Measurements from ENCODE around the gene CCIN.
A peak's percentile ranks its signal among the peaks of the same experiment; 100 is the strongest.
"Not testable (repeated sequence)": the region's sequence is repeated elsewhere in the genome, so short reads cannot be mapped to it uniquely, and the experiment has no call there.

Gene CCIN

DNA sequence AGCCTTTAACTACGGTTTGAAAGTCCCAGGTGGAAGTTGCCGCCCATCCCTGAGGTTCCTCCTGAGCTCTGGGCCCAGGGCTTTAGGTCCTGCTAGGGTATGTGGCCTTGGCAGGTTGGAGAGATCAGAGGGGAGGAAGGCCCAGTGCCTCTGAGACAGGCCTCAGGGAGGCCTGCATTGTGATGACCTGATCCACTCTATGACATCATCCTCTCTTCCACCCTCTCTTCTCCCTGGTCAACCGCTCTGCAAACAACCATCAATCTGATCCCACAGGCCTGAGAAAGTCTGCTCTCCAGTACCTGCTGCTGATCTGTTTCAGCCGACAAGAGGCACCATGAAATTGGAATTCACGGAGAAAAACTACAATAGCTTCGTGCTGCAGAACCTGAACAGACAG is at the start of gene CCIN:
CCIN (plus strand) TSS at position 223 of the 400 bp plus-strand sequence; CDS start at position 338, 115 bp downstream.
- no peak for DNase-seq

DNA sequence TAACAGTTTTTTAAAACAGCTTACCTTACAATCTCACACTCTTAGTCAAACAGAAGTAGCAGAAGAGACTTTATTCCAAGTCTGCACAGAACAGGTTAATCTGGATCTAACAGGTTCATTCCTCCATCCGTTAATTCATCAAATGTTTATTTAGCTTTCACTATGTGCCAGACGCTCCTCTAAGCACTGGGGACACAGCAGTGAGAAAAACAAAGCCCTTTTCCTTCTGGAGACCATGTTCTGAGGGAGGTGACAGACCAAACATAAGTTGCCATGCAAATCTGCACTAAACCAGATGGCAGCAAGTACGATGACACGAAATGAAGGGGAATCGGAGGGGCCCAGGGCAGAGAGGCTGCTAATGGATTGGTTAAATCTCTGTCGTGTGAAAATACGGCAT is 49.7 kb upstream of the CCIN start:
- no peak for DNase-seq

- no peak for DNase-seq
Observed at GRCh38 chr9:36120705-36121104, 48.5 kb upstream of the CCIN start.

DNA sequence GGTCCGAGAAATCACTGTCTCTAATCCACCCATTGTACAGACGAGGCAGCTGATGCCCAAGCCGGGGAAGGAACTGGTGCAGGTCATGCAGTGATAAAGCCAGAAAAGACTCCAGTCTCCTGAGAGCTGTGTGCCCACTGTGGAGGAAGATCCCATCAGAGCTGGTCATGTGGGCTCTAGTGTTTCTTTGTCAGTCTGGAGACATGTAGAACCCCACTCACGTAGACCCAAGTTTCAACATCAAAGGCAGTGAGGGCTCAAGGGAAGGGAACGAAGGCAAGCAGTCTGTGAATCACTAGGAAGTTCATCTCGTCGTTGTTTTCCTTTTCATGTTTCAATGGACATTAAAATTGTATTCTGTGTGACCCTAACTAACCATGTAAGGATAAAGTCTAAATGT is 47.2 kb upstream of the CCIN start:
- DNase-seq, result no peak

DNA sequence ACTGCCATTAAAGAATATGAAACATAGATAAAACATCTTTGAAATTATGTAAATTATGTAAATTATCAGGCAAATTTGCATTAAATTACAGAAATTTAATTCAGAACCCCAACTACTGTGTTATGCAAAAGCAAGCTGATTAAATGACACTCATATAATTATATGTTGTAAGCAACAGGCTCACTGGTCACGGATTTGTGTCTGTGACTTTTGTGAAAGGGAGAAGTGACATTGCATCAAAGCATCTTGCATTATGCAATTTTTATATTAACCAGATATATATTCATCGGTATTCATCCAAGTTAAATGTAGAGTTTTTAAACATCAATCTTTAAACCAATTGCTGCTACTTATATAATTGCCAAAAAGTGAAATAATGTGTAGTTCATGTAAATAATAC is 45.7 kb upstream of the CCIN start:
- DNase-seq, result no peak

GRCh38 chr9:36125062-36125855 is 43.9 kb upstream of the CCIN start:
- DNase-seq, result no peak

GRCh38 chr9:36126016-36126730 is 43.0 kb upstream of the CCIN start:
- no peak for DNase-seq

DNA sequence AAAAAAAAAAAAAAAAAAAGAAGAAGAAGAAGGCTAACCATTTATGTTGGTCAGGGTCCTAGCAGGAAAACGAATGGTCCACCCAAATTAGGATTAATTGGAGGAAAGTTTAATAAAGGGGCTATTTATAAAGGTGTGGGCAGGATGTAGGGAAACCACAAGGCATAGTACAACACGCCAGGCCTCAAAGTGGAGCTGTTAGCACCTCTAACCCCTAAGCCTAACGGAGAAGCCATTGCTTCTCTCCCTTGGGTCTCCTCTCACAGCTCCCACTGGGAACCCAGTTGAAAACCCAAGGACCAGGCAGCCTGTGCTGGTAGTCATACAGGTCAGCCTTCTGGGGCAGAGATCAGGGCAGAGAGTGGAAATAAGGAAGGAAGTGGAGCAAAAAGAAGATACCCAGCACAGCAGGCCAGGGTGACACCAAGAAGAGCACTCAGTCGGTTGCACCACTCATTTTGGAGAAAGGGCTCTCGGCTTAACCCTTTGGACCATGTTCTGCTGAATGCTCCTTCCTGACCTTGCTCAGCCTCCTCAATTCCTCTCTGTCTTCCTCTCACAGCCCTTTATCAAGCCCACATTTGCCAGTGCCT is 41.4 kb upstream of the CCIN start:
- no peak for DNase-seq

GRCh38 chr9:36128349-36128748 is 40.8 kb upstream of the CCIN start:
- DNase-seq, result no peak

GRCh38 chr9:36129139-36129538 is 40.0 kb upstream of the CCIN start:
- DNase-seq, result no peak

DNA sequence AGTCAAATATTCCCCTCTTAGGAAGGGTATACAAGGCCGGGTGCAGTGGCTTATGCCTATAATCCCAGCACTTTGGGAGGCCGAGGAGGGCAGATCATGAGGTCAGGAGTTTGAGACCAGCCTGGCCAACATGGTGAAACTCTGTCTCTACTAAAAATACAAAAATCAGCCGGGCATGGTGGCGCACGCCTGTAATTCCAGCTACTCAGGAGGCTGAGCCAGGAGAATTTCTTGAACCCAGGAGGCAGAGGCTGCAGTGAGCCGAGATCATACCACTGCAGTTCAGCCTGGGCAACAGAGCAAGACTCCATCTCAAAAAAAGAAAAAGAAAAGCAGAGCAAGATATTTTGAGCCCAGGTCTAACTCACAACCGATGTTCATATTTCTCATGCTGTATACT is 37.5 kb upstream of the CCIN start:
- not testable (repeated sequence) for DNase-seq

DNA sequence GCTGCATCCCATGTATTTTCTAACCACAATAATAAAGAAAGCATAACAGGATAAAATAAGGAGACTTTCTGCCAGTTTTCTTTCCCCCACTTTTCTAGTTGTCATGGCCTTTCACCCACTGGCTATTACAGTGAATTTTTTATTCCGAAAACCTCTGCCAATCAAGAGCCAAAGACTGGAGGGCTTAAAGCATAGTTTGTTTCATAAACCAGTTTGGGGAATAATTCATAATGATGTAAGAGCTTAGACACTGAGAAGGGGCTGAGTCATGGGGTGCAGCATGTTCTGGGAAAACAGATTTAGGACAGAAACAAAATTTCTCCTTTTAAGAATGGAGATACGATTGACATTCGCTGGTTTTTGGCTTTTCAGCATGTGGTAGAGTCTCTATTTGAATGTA is 37.1 kb upstream of the CCIN start:
- DNase-seq, result no peak

DNA sequence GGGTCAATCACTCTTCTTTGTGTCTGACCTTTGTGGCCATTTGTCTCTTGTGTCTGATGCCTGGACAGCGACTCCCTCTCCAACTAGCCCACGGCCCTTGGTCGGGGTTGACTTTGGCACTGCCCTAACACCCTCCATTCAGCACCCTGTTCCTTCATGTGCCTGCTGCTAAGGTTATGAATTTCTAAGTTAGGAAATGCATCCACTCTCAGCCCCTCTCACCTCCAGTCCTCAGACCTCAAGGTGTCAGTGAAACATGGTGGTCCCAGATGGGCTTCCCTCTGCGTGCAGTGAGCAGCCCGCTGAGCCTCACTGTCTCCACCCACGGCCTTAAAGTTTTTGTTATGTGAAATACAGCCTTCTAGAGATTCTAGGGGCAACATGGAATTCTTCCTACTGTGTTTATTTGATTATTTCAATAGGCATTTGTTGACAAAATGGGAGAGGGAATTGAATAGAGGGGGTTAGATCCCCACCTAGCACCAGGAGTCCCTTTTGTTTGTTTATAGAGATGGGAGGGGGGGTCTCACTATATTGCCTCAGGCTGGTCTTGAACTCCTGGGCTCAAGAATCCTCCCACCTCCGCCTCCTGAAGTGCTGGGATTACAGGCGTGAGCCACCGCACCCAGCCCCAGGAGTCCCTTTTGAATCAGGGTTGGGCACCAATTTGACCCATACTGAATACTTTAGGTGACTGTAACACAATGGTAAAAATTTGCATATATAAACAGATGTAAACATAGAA is 34.3 kb upstream of the CCIN start:
- no peak for DNase-seq

GRCh38 chr9:36135741-36136271 is 33.4 kb upstream of the CCIN start:
- DNase-seq, result no peak

DNA sequence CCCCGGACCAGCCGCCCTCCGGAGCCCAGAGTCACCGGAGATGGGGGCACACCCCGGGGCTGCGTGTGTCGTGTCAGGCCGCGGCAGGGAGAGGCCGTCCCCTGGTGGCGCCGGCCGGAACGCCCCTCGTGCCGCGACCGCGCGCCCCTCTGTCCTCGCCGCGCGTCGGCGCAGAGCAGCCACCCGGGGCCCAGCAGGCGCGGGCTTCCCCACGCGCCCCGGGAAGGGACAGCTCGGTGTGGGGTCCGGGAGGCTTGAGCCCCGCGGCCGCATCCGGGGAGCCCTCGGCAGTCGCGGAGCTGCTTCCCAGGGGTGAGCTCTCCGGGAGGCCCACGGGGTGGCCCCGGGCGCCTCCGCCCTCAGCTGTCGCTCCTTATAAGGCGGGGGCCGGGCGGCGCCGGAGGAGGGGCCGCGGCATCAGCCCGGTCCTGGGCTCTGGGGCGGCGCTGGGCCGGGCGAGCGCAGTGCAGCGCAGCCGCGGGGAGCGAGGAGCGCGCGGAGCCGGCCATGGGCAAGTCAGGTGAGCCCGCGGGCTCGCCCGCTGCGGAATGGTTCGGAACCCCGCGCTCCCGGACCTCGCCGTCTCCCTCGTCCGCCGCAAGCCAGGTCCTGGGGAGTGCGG is 32.8 kb upstream of the CCIN start, which contains the start of gene GLIPR2:
GLIPR2 (plus strand) TSS at position 462 of the 622 bp plus-strand sequence; CDS start at position 508, 46 bp downstream.
- DNase-seq, result peak in 1 of 2 experiments; percentile 32

DNA sequence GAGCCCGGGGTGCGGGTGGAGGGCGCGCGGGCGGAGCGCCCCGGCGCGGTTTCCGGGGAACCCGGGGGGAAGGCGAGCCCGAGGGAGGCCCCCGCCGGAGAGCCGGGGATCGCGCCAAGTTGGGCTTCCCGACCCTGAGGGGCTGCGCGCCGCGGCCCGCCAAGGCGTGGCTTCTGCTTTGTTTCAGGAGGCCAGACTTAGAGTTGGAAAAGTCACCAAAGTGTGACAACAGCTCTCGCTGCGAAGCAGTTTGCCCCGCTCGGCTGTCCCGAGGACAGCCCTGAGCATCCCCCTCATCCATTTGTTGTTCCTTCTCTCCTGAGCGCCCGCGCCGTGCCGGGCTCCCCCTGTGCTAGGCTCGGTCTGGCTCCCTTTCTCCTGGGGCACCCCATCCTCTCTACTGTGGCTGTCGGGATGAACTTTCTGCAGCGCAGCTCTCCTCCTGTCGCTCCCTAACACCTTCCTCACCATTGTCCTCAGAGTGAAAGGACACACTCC is 32.2 kb upstream of the CCIN start:
- no peak for DNase-seq

DNA sequence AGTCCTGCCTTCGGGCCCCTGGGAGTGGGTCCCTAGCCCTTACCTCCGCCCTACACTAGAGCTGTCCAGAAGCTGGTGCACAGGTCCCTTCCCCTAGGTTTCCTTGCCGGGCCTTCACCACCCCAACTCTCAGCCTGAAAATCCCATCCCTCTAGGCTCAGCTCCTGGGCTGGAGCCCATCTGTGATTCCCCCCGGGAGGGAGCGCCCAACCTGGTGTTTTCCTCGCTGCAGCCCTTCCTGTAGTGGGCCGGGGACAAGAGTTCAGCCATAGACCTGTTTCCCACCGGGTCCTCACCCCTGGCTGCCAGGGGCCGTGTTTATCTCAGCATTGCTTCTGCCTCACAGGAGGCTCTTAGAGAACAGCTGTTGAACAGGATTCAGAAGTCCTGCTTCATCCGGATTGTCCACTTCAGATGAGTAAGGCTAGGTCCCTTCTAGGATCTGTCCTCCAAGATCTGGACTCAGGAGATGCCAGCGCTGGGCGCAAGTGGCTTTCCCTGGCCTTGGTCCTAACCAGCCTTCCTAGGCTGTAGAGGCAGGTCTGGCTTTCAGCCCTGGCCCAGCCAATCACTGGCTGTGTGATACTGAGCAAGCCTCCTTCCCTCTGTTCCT is 31.7 kb upstream of the CCIN start:
- DNase-seq, result no peak

GRCh38 chr9:36138496-36138895 is 30.7 kb upstream of the CCIN start:
- no peak for DNase-seq

GRCh38 chr9:36138901-36139300 is 30.3 kb upstream of the CCIN start:
- no peak for DNase-seq

GRCh38 chr9:36140086-36141084 is 28.8 kb upstream of the CCIN start:
- DNase-seq, result no peak

Measured in SW 1271 (cell line).